ENCODE data around the gene KNCN. TPM values are rescaled to one million over a fixed set of nuclear protein-coding genes. Genes with fewer than 3 reads are reported as not detected.

KNCN gene
- total and polyA plus RNA-seq, 3 experiments from 2014 or later, result not detected

DNA sequence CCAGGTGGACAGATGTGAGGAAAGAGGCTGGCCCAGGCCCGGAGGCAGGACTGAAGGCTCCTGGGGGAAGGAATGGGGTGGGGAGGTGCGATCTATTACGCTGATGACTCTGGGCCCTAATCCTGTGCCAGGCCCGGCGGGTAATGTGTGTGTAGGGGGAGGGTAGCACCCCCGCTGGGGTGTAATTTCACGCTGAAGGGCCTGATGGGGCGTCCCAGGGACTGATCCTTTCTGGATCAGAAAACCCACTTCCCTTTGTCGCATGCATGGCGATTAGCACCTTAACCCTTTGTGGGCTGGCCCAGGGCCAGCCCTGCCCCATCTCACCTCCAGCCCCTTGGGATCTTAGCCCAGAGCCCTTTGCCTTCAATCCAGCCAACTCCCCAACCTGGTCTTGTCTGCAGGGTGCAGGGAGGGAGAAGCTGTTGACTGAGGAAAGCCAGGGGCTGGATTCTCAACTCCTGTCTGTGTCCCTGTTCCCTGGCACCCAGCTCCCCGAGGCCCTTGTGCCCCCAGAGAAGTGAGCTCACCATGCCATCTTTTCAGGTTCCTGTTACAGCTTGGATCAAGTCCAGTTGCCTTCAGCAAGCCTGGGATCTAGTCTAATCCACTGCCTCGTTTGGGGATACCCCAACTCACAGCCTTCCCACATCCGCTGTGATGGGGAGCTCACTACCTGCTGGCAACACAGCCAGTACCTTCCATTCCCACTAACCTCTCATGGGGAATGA is 26.0 kb downstream of the KNCN start:
- no peak overlapping the region for H3K4me3 Mint-ChIP-seq
- H3K9me3 Mint-ChIP-seq, result no peaks in the 10 kb centered on the region
- H3K27me3 Mint-ChIP-seq, result peaks cover 6 to 50% of the 10 kb centered on the region in 2 donors
- H3K36me3 ChIP-seq (ENCODE audit: insufficient read depth, low read length), result no peaks in the 10 kb centered on the region
- H3K4me1 Mint-ChIP-seq, result peaks cover 6 to 9% (median 9%) of the 10 kb centered on the region in 3 donors
- no peaks in the 10 kb centered on the region for H3K4me1 ChIP-seq (ENCODE audit: insufficient read depth, low read length)
- H3K4me3 ChIP-seq (ENCODE audit: low read length), result no peak overlapping the region
- ChIA-PET CTCF (interaction anchor here (4.7 kb wide), 1 partner anchor 80 kb away, joined by 35 read pairs; no protein-coding TSS in a partner anchor), POLR2A (no interaction called here)
- H3K27ac Mint-ChIP-seq, result no peak overlapping the region
- peaks cover 6% of the 10 kb centered on the region for H3K27me3 ChIP-seq (ENCODE audit: insufficient read depth, low read length, poor library complexity, severe bottlenecking)
- DNase-seq, result no peak
- peak overlapping the region; percentile 43 for H3K27ac ChIP-seq (ENCODE audit: low read depth, low read length)
- no peaks in the 10 kb centered on the region for H3K36me3 Mint-ChIP-seq
- no peaks in the 10 kb centered on the region for H3K9me3 ChIP-seq (ENCODE audit: low read length)

DNA sequence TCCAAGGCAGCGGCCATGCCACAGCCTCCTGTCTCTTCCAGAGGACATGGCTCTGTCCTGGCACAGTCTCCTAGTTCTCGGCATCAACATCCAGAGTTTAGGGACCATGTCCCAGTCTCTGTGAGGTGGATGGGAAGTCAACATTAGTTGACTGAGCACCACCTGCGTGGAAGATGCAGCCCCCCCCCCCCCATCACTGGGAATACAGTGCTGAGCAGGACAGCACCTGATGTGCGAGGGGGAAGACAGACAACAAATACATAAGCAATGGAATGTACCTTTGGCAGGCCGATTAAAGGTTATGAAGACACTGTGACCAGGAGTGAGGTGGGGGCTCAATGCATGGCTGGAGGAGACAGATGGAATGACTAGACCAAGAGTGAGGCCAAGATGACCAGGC is 26.6 kb downstream of the KNCN start:
- POLR2A ChIA-PET, result no interaction called here

DNA sequence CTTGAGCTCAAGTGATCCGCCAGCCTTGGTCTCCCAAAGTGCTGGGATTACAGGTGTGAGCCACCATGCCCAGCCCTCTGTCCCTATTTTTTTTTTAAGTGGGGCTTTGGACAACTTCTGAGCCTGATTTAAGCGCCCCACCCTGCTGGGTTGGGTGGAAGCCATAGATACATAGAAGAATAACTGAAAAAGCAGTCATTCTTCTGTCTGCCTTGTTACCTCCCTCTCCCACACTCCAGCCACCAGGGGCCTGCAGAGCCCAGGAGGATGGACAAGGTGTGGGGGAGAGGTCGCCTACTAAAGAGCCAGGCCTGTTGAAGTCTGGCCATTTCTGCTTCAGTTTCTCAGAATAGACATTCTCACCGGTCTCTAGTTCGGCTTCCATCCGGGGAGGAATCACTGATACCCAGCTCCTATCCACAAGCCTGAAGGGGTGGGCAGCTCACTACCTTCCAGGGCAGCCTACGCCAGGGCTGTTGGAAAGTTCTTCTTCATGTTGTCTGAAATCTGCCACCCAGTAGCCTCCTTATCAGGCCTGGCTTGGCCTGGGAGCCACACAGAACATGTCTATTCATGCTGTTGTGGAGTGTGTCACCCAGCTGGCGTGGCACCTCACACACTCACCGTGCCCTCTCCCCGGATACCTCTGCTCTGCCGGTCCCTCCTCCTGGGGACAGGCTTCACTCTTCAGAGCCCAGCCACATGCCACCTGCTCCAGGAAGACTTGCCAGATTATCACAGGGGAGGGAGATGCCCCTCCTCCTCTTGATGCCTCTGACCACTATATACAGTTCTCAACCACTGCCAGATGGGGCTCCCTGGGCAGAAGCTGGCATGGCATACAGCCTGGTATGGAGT is 27.7 kb downstream of the KNCN start:
- no peaks in the 10 kb centered on the region for H3K9me3 Mint-ChIP-seq
- no peak overlapping the region for H3K4me3 ChIP-seq (ENCODE audit: low read length)
- ChIA-PET CTCF (interaction anchor here (1.0 kb wide), 1 partner anchor 9 kb away, joined by 3 read pairs; no protein-coding TSS in a partner anchor), POLR2A (no interaction called here)
- no peak overlapping the region for H3K4me3 Mint-ChIP-seq
- no peak for DNase-seq
- H3K36me3 ChIP-seq (ENCODE audit: insufficient read depth, low read length), result no peaks in the 10 kb centered on the region
- no peaks in the 10 kb centered on the region for H3K4me1 ChIP-seq (ENCODE audit: insufficient read depth, low read length)
- H3K4me1 Mint-ChIP-seq, result peaks cover 6 to 9% (median 9%) of the 10 kb centered on the region in 3 donors
- H3K27me3 ChIP-seq (ENCODE audit: insufficient read depth, low read length, poor library complexity, severe bottlenecking), result peaks cover 6% of the 10 kb centered on the region
- peaks cover 7 to 42% of the 10 kb centered on the region in 2 donors for H3K27me3 Mint-ChIP-seq
- H3K27ac Mint-ChIP-seq, result no peak overlapping the region
- no peaks in the 10 kb centered on the region for H3K36me3 Mint-ChIP-seq
- H3K27ac ChIP-seq (ENCODE audit: low read depth, low read length), result peak overlapping the region; percentile 84
- no peaks in the 10 kb centered on the region for H3K9me3 ChIP-seq (ENCODE audit: low read length)

More for the DNA sequence above, 26.6 kb downstream of the KNCN start:
- no peaks in the 10 kb centered on the region for H3K36me3 Mint-ChIP-seq
- peak overlapping the region in 1 of 8 donors; percentile 35 for H3K27ac Mint-ChIP-seq
- H3K4me3 ChIP-seq (ENCODE audit: low read length), result no peak overlapping the region
- peaks cover 6% of the 10 kb centered on the region for H3K27me3 ChIP-seq (ENCODE audit: insufficient read depth, low read length, poor library complexity, severe bottlenecking)
- H3K36me3 ChIP-seq (ENCODE audit: insufficient read depth, low read length), result no peaks in the 10 kb centered on the region
- peak overlapping the region; percentile 84 for H3K27ac ChIP-seq (ENCODE audit: low read depth, low read length)
- peaks cover 6 to 9% (median 9%) of the 10 kb centered on the region in 3 donors for H3K4me1 Mint-ChIP-seq
- DNase-seq, result no peak
- CTCF ChIA-PET, result interaction anchor here (4.7 kb wide), 1 partner anchor 79 kb away, joined by 35 read pairs; no protein-coding TSS in a partner anchor
- H3K9me3 ChIP-seq (ENCODE audit: low read length), result no peaks in the 10 kb centered on the region
- H3K27me3 Mint-ChIP-seq, result peaks cover 6 to 50% of the 10 kb centered on the region in 2 donors
- H3K4me3 Mint-ChIP-seq, result no peak overlapping the region
- H3K4me1 ChIP-seq (ENCODE audit: insufficient read depth, low read length), result no peaks in the 10 kb centered on the region
- H3K9me3 Mint-ChIP-seq, result no peaks in the 10 kb centered on the region

DNA sequence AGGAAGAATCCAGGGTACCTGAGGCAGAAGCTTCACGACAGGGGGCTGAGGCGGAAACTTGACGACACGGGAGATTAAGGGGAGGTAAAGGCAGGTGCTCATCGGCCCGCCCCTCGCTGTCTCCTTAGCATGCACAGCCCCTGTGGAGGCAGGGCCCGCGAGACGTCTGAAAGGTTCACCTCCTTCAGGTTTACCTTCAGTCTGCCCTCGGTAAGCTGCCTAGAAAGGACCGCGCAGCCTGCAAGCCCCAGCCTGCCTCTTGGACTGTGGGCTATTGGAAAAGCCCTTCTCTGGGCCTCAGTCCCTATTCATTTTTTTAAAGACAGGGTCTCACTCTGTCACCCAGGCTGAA is 28.5 kb downstream of the KNCN start:
- peak overlapping the region in 1 of 8 donors; percentile 20 for H3K27ac Mint-ChIP-seq
- DNase-seq, result no peak
- peaks cover 6 to 40% of the 10 kb centered on the region in 2 donors for H3K27me3 Mint-ChIP-seq
- H3K27ac ChIP-seq (ENCODE audit: low read depth, low read length), result peak overlapping the region; percentile 84
- no peak overlapping the region for H3K4me3 Mint-ChIP-seq
- CTCF ChIA-PET, result interaction anchor here (0.9 to 1.0 kb wide), 2 partner anchors 10 to 76 kb away, joined by 3 read pairs; no protein-coding TSS in a partner anchor
- H3K36me3 ChIP-seq (ENCODE audit: insufficient read depth, low read length), result no peaks in the 10 kb centered on the region
- no peak overlapping the region for H3K4me3 ChIP-seq (ENCODE audit: low read length)
- H3K9me3 ChIP-seq (ENCODE audit: low read length), result no peaks in the 10 kb centered on the region
- no peaks in the 10 kb centered on the region for H3K9me3 Mint-ChIP-seq
- no peaks in the 10 kb centered on the region for H3K27me3 ChIP-seq (ENCODE audit: insufficient read depth, low read length, poor library complexity, severe bottlenecking)
- POLR2A ChIA-PET, result no interaction called here
- H3K4me1 ChIP-seq (ENCODE audit: insufficient read depth, low read length), result no peaks in the 10 kb centered on the region
- H3K4me1 Mint-ChIP-seq, result peaks cover 6 to 9% (median 9%) of the 10 kb centered on the region in 3 donors
- no peaks in the 10 kb centered on the region for H3K36me3 Mint-ChIP-seq

DNA sequence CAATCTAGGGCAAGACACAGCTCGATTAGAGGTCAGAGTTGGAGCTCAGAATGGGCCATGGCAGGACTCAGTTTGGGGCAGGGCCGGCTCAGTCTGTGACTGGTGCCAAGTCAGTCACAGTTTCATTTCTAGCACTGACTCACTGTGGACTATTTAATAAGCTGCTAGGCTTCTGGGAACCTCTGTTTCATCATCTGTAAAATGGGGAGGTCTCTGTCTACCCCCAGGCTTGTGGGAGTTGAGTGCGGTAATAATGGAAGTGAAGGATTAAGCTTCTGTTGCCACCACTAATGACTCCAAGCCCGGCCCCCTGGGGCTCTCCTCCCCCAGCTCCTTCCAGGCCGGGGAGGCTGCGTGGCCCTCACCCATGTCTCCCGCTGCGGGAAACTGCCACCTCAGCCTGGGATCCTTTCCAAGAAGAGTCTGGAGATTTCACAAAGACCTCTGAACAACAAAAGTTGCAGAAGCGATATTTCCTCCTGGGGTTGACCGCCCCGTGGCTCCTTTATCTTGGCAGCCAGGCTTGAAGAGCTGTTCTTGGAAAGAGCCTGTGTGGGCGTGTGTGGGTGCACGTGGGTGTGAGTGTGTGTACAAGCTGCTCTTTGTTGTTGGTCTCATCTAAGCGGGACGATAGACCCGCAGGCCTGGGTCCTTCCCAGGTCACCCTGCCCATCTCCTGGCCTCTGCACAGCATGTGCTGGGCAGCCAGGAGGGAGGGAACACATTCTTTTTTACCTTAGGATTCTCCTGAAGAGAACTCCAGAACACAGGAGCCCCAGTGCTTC is 29.1 kb downstream of the KNCN start:
- H3K9me3 ChIP-seq (ENCODE audit: low read length), result no peaks in the 10 kb centered on the region
- H3K4me1 ChIP-seq (ENCODE audit: insufficient read depth, low read length), result no peaks in the 10 kb centered on the region
- no peak overlapping the region for H3K4me3 ChIP-seq (ENCODE audit: low read length)
- no peaks in the 10 kb centered on the region for H3K9me3 Mint-ChIP-seq
- peak overlapping the region in 3 of 7 donors; percentile 32 to 82 (median 44) for H3K4me3 Mint-ChIP-seq
- peak overlapping the region; percentile 84 for H3K27ac ChIP-seq (ENCODE audit: low read depth, low read length)
- no peaks in the 10 kb centered on the region for H3K36me3 Mint-ChIP-seq
- H3K27me3 ChIP-seq (ENCODE audit: insufficient read depth, low read length, poor library complexity, severe bottlenecking), result no peaks in the 10 kb centered on the region
- H3K27me3 Mint-ChIP-seq, result peaks cover 9 to 36% of the 10 kb centered on the region in 2 donors
- H3K27ac Mint-ChIP-seq, result peak overlapping the region in 2 of 8 donors; percentile 20 to 51
- no peaks in the 10 kb centered on the region for H3K36me3 ChIP-seq (ENCODE audit: insufficient read depth, low read length)
- CTCF ChIA-PET, result interaction anchor here (0.9 kb wide), 1 partner anchor 75 kb away, joined by 3 read pairs; no protein-coding TSS in a partner anchor
- POLR2A ChIA-PET, result no interaction called here
- H3K4me1 Mint-ChIP-seq, result peaks cover 6 to 9% (median 9%) of the 10 kb centered on the region in 3 donors
- no peak for DNase-seq

DNA sequence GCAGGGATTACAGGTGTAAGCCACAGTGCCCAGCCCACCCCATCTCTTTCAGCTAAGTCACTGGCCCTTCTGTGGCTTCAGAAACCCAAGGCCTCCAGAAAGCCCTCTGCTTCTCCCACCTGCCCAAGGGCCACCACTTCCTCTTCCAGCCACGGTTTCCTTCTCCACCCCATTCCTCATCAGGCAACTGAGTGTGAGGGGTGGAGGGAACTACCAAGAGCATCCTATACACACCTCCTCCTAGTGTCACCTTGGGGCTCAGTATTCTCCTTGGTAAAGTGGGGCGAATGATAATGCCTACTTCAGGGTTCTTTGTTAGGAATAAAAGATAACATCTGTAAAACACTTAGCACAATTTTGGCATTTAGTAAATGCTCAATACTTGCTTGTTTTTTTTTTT is 30.0 kb downstream of the KNCN start:
- no peaks in the 10 kb centered on the region for H3K9me3 ChIP-seq (ENCODE audit: low read length)
- POLR2A ChIA-PET, result no interaction called here
- Mint-ChIP-seq H3K27me3 (peaks cover 9 to 38% of the 10 kb centered on the region in 2 donors), H3K4me1 (peaks cover 6 to 9% (median 9%) of the 10 kb centered on the region in 3 donors), H3K36me3 (no peaks in the 10 kb centered on the region), H3K27ac (no peak overlapping the region), H3K4me3 (no peak overlapping the region), H3K9me3 (no peaks in the 10 kb centered on the region)
- H3K4me3 ChIP-seq (ENCODE audit: low read length), result no peak overlapping the region
- H3K27me3 ChIP-seq (ENCODE audit: insufficient read depth, low read length, poor library complexity, severe bottlenecking), result no peaks in the 10 kb centered on the region
- CTCF ChIA-PET, result no interaction called here
- H3K4me1 ChIP-seq (ENCODE audit: insufficient read depth, low read length), result no peaks in the 10 kb centered on the region
- H3K36me3 ChIP-seq (ENCODE audit: insufficient read depth, low read length), result no peaks in the 10 kb centered on the region
- H3K27ac ChIP-seq (ENCODE audit: low read depth, low read length), result peak overlapping the region; percentile 84
- DNase-seq, result no peak

DNA sequence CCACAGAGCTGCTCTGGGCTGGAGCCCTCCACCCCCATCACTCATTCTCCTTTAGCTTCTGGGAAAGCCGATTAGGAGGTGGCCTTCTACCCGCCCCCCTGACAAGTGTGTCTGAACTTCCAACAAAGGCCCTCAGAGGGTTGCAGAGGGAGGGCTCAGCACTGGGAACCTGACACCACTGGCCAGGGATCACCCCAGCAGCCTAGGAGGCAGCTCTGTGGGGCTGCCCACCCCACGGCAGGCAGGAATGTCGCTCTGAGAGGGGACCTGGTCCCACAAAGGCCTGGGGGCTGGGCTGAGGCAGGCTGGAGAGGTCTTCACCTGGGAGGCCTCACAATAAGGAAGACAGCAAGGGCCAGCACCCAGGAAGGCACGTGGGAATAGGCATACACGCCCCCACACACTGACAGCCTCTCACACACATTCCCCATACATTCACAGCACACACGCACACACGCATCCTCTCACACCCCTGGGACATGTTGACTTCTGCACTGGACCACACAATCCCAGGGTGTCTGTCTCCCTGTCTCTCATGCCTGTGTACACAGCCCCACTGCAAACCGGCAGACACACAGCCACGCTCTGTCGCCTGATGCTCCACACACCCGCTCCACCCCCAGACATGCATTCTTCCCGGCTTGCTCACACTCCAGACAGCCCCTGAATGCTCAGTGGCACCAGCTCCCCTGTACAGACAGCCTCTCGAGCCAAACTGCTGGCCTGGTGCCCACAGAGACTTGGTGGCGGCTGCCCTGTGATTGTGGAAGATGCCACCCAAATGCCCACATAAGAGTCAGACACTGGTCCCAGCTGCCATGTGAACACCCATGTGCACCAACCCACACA is 31.2 kb downstream of the KNCN start:
- no peaks in the 10 kb centered on the region for H3K9me3 ChIP-seq (ENCODE audit: low read length)
- no peak overlapping the region for H3K27ac Mint-ChIP-seq
- H3K36me3 Mint-ChIP-seq, result no peaks in the 10 kb centered on the region
- no peaks in the 10 kb centered on the region for H3K4me1 ChIP-seq (ENCODE audit: insufficient read depth, low read length)
- no peak overlapping the region for H3K4me3 ChIP-seq (ENCODE audit: low read length)
- H3K9me3 Mint-ChIP-seq, result no peaks in the 10 kb centered on the region
- no peak overlapping the region for H3K4me3 Mint-ChIP-seq
- no peaks in the 10 kb centered on the region for H3K36me3 ChIP-seq (ENCODE audit: insufficient read depth, low read length)
- H3K27ac ChIP-seq (ENCODE audit: low read depth, low read length), result peak overlapping the region; percentile 69
- no peaks in the 10 kb centered on the region for H3K27me3 ChIP-seq (ENCODE audit: insufficient read depth, low read length, poor library complexity, severe bottlenecking)
- ChIA-PET CTCF (no interaction called here), POLR2A (no interaction called here)
- no peak for DNase-seq
- H3K27me3 Mint-ChIP-seq, result peaks cover 13 to 35% of the 10 kb centered on the region in 2 donors
- peaks cover 6 to 9% (median 9%) of the 10 kb centered on the region in 3 donors for H3K4me1 Mint-ChIP-seq

All from CD8-positive, alpha-beta memory T cell (primary cell).